Measurements from ENCODE around the gene PRSS8. TPM values are rescaled to one million over a fixed set of nuclear protein-coding genes. Genes with fewer than 3 reads are reported as not detected.

The PRSS8 gene
- polyA plus RNA-seq, 4 donors = 53.9 to 77.2 (median 67.5) TPM

- DNase-seq (ENCODE audit: low read depth in 4 of 4, low spot score in 2 of 4) = no peak
These were observed 50.1 kb downstream of the PRSS8 start for GRCh38 chr16:31085411-31085810.

GRCh38 chr16:31084584-31085302 lies 50.8 kb downstream of the PRSS8 start:
- DNase-seq (ENCODE audit: low read depth in 4 of 4, low spot score in 2 of 4) = no peak

- no peak for DNase-seq (ENCODE audit: low read depth in 4 of 4, low spot score in 2 of 4)
These were observed 51.5 kb downstream of the PRSS8 start for GRCh38 chr16:31083981-31084380.

- DNase-seq (ENCODE audit: low read depth in 4 of 4, low spot score in 2 of 4) = no peak
These were observed 52.0 kb downstream of the PRSS8 start for GRCh38 chr16:31083556-31083955.

- no peak for DNase-seq (ENCODE audit: low read depth in 4 of 4, low spot score in 2 of 4)
These were observed 52.4 kb downstream of the PRSS8 start for GRCh38 chr16:31083081-31083480.

- DNase-seq (ENCODE audit: low read depth in 4 of 4, low spot score in 2 of 4) = no peak
These were observed 53.0 kb downstream of the PRSS8 start for GRCh38 chr16:31082368-31083045.

Other genes with a start within 250 kb of the PRSS8 start
- gene BCL7C, start 241.7 kb downstream of the PRSS8 start, polyA plus RNA-seq (ENCODE audit: insufficient read length in 4 of 4) = 10 to 100 TPM; 38.4 to 57.2 (median 44.5) TPM
- 1 to 10 TPM; 6.2 to 9.8 (median 7.7) TPM for gene CTF1, start 239.1 kb downstream of the PRSS8 start, polyA plus RNA-seq (ENCODE audit: insufficient read length in 4 of 4)
- gene FBXL19, start 212.2 kb downstream of the PRSS8 start, polyA plus RNA-seq (ENCODE audit: insufficient read length in 4 of 4) = 10 to 100 TPM; 16.3 to 38.8 (median 27.4) TPM
- 10 to 100 TPM; 18.7 to 22.5 (median 20.3) TPM for gene ORAI3, start 186.7 kb downstream of the PRSS8 start, polyA plus RNA-seq (ENCODE audit: insufficient read length in 4 of 4)
- 10 to 100 TPM; 15.3 to 23.3 (median 18.6) TPM for gene SETD1A, start 178.0 kb downstream of the PRSS8 start, polyA plus RNA-seq (ENCODE audit: insufficient read length in 4 of 4)
- gene HSD3B7, start 150.5 kb downstream of the PRSS8 start, polyA plus RNA-seq (ENCODE audit: insufficient read length in 4 of 4) = 10 to 100 TPM in 2 of 4 donors, 1 to 10 TPM in 2; 7.2 to 12.0 (median 9.4) TPM
- 1 to 10 TPM in 3 of 4 donors, under 1 TPM in 1; 0.73 to 3.0 (median 1.8) TPM for gene STX1B, start 125.1 kb downstream of the PRSS8 start, polyA plus RNA-seq (ENCODE audit: insufficient read length in 4 of 4)
- gene STX4, start 102.2 kb downstream of the PRSS8 start, polyA plus RNA-seq (ENCODE audit: insufficient read length in 4 of 4) = 10 to 100 TPM; 35.6 to 44.6 (median 41.2) TPM
- 1 to 10 TPM; 4.1 to 7.2 (median 6.5) TPM for gene ZNF668, start 61.5 kb downstream of the PRSS8 start, polyA plus RNA-seq (ENCODE audit: insufficient read length in 4 of 4)
- gene ZNF646, start 61.3 kb downstream of the PRSS8 start, polyA plus RNA-seq (ENCODE audit: insufficient read length in 4 of 4) = 10 to 100 TPM; 11.0 to 19.1 (median 12.5) TPM
- gene PRSS53, start 46.8 kb downstream of the PRSS8 start, polyA plus RNA-seq (ENCODE audit: insufficient read length in 4 of 4) = 1 to 10 TPM in 3 of 4 donors, under 1 TPM in 1; 0.48 to 2.1 (median 1.3) TPM
- gene VKORC1, start 40.9 kb downstream of the PRSS8 start, polyA plus RNA-seq (ENCODE audit: insufficient read length in 4 of 4) = 10 to 100 TPM; 68.3 to 92.8 (median 73.0) TPM
- gene BCKDK, start 27.3 kb downstream of the PRSS8 start, polyA plus RNA-seq (ENCODE audit: insufficient read length in 4 of 4) = 10 to 100 TPM; 34.5 to 48.8 (median 41.0) TPM
- 10 to 100 TPM; 56.6 to 86.1 (median 70.4) TPM for gene KAT8, start 18.1 kb downstream of the PRSS8 start, polyA plus RNA-seq (ENCODE audit: insufficient read length in 4 of 4)
- 1 to 10 TPM in 3 of 4 donors, under 1 TPM in 1; 0.92 to 1.7 (median 1.3) TPM for gene PRSS36, start 14.3 kb upstream of the PRSS8 start, polyA plus RNA-seq (ENCODE audit: insufficient read length in 4 of 4)
- 100 to 1,000 TPM; 571 to 934 (median 698) TPM for gene FUS, start 44.4 kb upstream of the PRSS8 start, polyA plus RNA-seq (ENCODE audit: insufficient read length in 4 of 4)
- 10 to 100 TPM in 2 of 4 donors, 1 to 10 TPM in 2; 7.5 to 17.9 (median 10.9) TPM for gene PYCARD, start 67.0 kb upstream of the PRSS8 start, polyA plus RNA-seq (ENCODE audit: insufficient read length in 4 of 4)
- under 1 TPM; 0.05 to 0.17 (median 0.09) TPM for gene TRIM72, start 78.4 kb upstream of the PRSS8 start, polyA plus RNA-seq (ENCODE audit: insufficient read length in 4 of 4)
- not detected for gene PYDC1, start 81.4 kb upstream of the PRSS8 start, polyA plus RNA-seq (ENCODE audit: insufficient read length in 4 of 4)
- 1 to 10 TPM; 1.5 to 3.2 (median 2.6) TPM for gene ITGAM, start 124.2 kb upstream of the PRSS8 start, polyA plus RNA-seq (ENCODE audit: insufficient read length in 4 of 4)
- gene ITGAX, start 219.4 kb upstream of the PRSS8 start, polyA plus RNA-seq (ENCODE audit: insufficient read length in 4 of 4) = 1 to 10 TPM in 1 of 4 donors, under 1 TPM in 3; 0.30 to 1.3 (median 0.55) TPM